ENCODE results near the gene CCDC33. TPM values are rescaled to one million over a fixed set of nuclear protein-coding genes. Genes with fewer than 3 reads are reported as not detected.
A peak's percentile ranks its signal among the peaks of the same experiment; 100 is the strongest.

CCDC33 gene
- total RNA-seq, 1 donor from 2014 or later, result 0.51 TPM

DNA sequence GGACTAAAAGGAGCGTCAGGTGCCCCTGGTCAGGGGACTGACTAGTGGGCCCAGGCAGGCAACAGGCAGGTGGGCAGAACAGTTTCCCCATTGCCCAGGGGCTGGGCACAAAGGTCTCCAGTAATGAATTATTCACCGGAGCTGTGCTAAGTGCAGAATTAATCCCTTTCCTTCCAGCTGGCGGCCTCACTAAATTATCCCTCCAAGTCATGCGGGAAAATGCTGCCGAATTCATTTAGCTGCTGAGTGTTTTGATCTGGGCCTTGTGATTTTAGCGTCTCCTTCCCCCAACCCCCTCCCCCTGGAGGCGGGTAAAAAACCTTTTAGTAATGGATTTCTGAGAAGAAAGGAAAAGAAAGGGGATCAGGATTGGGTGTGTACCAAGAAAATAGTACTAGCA lies 47.2 kb downstream of the CCDC33 start:
- Mint-ChIP-seq H3K27me3 (ENCODE audit: unreplicated experiment) (peaks cover 4% of the 10 kb centered on the region), H3K27ac (ENCODE audit: unreplicated experiment) (no peak overlapping the region)

DNA sequence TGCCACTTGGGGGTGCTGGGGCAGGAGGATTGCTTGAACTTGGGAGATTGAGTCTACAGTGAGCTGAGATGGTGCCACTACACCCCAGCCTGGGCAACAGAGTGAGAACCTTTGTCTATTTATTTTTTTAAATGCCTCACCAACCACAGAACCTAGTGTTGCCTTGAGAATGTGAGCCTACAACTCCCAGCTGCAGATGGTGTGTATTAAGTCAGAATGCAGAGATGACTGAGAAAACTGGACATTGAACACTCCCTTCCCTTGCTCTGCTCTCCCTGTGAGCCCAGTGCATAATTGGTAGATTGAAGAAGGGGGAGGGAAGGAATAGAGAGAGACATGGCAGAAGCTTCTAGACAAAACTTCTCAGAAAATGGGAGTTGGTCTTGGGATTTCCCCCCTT lies 53.5 kb downstream of the CCDC33 start:
- TF ChIP-seq, protein P1, sequence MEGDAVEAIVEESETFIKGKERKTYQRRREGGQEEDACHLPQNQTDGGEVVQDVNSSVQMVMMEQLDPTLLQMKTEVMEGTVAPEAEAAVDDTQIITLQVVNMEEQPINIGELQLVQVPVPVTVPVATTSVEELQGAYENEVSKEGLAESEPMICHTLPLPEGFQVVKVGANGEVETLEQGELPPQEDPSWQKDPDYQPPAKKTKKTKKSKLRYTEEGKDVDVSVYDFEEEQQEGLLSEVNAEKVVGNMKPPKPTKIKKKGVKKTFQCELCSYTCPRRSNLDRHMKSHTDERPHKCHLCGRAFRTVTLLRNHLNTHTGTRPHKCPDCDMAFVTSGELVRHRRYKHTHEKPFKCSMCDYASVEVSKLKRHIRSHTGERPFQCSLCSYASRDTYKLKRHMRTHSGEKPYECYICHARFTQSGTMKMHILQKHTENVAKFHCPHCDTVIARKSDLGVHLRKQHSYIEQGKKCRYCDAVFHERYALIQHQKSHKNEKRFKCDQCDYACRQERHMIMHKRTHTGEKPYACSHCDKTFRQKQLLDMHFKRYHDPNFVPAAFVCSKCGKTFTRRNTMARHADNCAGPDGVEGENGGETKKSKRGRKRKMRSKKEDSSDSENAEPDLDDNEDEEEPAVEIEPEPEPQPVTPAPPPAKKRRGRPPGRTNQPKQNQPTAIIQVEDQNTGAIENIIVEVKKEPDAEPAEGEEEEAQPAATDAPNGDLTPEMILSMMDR (IDR thresholded peaks at IDR 0.05; ENCODE audit: unreplicated experiment), result no peak
- no peak for DNase-seq (ENCODE audit: low spot score)
- no peak overlapping the region for H3K27ac Mint-ChIP-seq (ENCODE audit: unreplicated experiment)
- peaks cover 4% of the 10 kb centered on the region for H3K27me3 Mint-ChIP-seq (ENCODE audit: unreplicated experiment)
- no peaks in the 10 kb centered on the region for H3K9me3 Mint-ChIP-seq (ENCODE audit: unreplicated experiment)
- no peak overlapping the region for H3K4me3 Mint-ChIP-seq (ENCODE audit: unreplicated experiment)
- H3K4me1 Mint-ChIP-seq (ENCODE audit: unreplicated experiment), result peaks cover 16% of the 10 kb centered on the region
- no peaks in the 10 kb centered on the region for H3K36me3 Mint-ChIP-seq (ENCODE audit: low read depth, unreplicated experiment)

More for the DNA sequence above, 47.2 kb downstream of the CCDC33 start:
- TF ChIP-seq, protein P1 (IDR thresholded peaks at IDR 0.05; ENCODE audit: unreplicated experiment), result no peak
- Mint-ChIP-seq H3K36me3 (ENCODE audit: low read depth, unreplicated experiment) (no peaks in the 10 kb centered on the region), H3K4me3 (ENCODE audit: unreplicated experiment) (no peak overlapping the region), H3K9me3 (ENCODE audit: unreplicated experiment) (no peaks in the 10 kb centered on the region), H3K4me1 (ENCODE audit: unreplicated experiment) (peaks cover 6% of the 10 kb centered on the region)
- DNase-seq (ENCODE audit: low spot score), result no peak

DNA sequence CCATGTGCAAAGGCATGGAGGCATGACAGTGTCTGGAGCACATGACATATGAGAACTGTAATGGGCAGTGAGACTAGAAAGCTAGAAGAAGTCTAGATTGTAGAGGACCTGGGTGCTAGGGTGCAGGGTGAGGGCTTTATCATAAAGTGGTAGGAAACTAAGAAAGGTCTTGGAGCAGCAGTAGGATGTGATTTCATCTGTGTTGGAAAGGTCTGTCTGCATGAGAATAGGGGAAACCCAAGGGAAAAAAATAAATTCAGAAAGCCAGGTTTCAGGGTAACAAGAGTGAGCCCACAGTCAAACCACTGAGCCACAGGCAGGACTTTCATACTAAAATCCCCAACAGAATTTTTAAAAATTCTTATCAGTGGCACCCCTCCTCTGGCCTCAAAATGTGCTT lies 54.5 kb downstream of the CCDC33 start:
- H3K4me1 Mint-ChIP-seq (ENCODE audit: unreplicated experiment), result peaks cover 16% of the 10 kb centered on the region
- H3K9me3 Mint-ChIP-seq (ENCODE audit: unreplicated experiment), result no peaks in the 10 kb centered on the region
- H3K27ac Mint-ChIP-seq (ENCODE audit: unreplicated experiment), result no peak overlapping the region
- no peak for DNase-seq (ENCODE audit: low spot score)
- peaks cover 4% of the 10 kb centered on the region for H3K27me3 Mint-ChIP-seq (ENCODE audit: unreplicated experiment)
- H3K4me3 Mint-ChIP-seq (ENCODE audit: unreplicated experiment), result no peak overlapping the region
- TF ChIP-seq, protein P1 (IDR thresholded peaks at IDR 0.05; ENCODE audit: unreplicated experiment), result no peak
- H3K36me3 Mint-ChIP-seq (ENCODE audit: low read depth, unreplicated experiment), result no peaks in the 10 kb centered on the region

DNA sequence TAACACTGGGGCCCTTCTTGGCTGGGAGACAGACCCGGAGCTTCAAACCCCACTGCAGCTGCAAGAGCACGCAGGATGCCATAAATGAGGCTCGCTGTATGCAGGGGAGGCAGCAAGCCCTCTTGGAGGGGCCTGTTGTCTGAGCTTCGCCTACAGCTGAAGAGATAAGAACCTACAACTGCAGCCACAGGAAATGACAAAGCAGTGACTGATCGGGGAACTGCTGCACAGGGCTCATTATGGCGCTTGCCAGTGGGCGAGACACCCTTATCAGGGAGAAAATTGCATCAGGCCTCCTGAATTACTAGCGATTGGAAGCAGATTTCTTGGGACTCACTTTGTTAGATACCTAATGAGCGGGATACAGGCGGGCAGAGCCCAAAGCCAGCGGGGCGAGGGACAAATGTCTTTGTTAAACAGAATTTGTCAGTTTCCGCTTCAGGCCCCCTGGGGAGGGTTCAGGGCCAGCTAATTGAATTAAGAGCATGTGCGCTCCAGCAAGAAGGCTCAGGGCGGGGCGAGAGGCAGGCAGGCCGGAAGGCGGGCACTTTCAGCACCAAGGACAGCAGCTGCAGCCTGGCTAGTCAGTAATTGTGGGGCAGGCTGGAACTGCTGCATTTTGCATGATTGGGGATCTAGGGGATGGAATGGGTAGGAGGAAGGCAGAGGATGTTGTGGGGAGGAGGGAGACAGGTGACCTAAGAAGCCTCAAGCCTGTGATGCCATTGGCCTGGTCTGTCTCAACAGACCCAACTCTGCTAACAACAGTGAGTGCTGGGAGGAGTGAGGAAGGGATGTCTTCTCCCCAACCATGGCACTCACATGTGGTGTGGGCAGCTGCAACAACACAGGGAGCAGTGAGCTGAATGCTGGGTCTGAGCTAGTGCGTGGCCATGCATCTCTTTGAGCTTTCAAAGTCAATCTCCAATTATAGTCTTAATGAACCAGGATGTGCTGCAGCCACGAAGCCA lies 55.3 kb downstream of the CCDC33 start:
- DNase-seq (ENCODE audit: low spot score), result peak; percentile 95
- H3K4me1 Mint-ChIP-seq (ENCODE audit: unreplicated experiment), result peaks cover 16% of the 10 kb centered on the region
- no peak overlapping the region for H3K27ac Mint-ChIP-seq (ENCODE audit: unreplicated experiment)
- no peak overlapping the region for H3K4me3 Mint-ChIP-seq (ENCODE audit: unreplicated experiment)
- TF ChIP-seq, protein P1 (IDR thresholded peaks at IDR 0.05; ENCODE audit: unreplicated experiment), result no peak
- H3K9me3 Mint-ChIP-seq (ENCODE audit: unreplicated experiment), result no peaks in the 10 kb centered on the region
- H3K27me3 Mint-ChIP-seq (ENCODE audit: unreplicated experiment), result peaks cover 4% of the 10 kb centered on the region
- no peaks in the 10 kb centered on the region for H3K36me3 Mint-ChIP-seq (ENCODE audit: low read depth, unreplicated experiment)
